Mammary epithelial cell (primary cell): ENCODE data around the gene HIGD2B.

Source experiments
- CTCF ChIP-seq, 2 donors: IDR thresholded peaks in 1 of 2; conservative IDR thresholded peaks in 1 of 2; 2 replicates each; pipeline ENCODE4 v1.5.1; 2011 to 2012; ENCODE audit warnings: inconsistent platforms in 2 of 2, low read length in 2 of 2, mild to moderate bottlenecking in 2 of 2, control low read depth in 1 of 2, low read depth in 1 of 2; ENCODE audit not compliant: insufficient read depth in 1 of 2; ENCODE audit errors: extremely low read depth in 1 of 2
- EZH2 ChIP-seq: IDR thresholded peaks from 2 replicates; pipeline ENCODE4 v1.6.1; 2012; ENCODE audit warnings: low read length, inconsistent platforms, borderline replicate concordance

GRCh38 chr15:72671525-72671924 lies 14.5 kb downstream of the HIGD2B start:
- TF ChIP-seq CTCF (conservative IDR thresholded peaks at IDR 0.05 in 1 of 2, IDR thresholded peaks at IDR 0.05 in 1 of 2; ENCODE audit: extremely low read depth in 1 of 2, insufficient read depth in 1 of 2, low read depth in 1 of 2, low read length in 2 of 2) (no peak), EZH2 (no peak)
